ENCODE measurements around the gene SEPTIN5. TPM values are rescaled to one million over a fixed set of nuclear protein-coding genes. Genes with fewer than 3 reads are reported as not detected.

Gene SEPTIN5
- polyA plus RNA-seq, 2 of the 4 experiments (the other 2 are of a cell fraction): 4.6 to 12.6 TPM

GRCh38 chr22:19687561-19688300 lies 26.6 kb upstream of the SEPTIN5 start:
- TF ChIP-seq FOSL2 (IDR thresholded peaks at IDR 0.05) (no peak), FOSL2 (CRISPR knock-in tag; IDR thresholded peaks at IDR 0.05) (no peak), CTCF (IDR thresholded peaks at IDR 0.05) (no peak)
- H3K27ac ChIP-seq: no peak overlapping the region
- 0 out of 3 replicates have a peak, but pooled peaks cover 3% of the 10 kb centered on the region for H3K9me3 ChIP-seq
- no peak for ATAC-seq
- H3K4me3 ChIP-seq: no peak overlapping the region
- FAIRE-seq: no peak
- H3K4me2 ChIP-seq: no peak overlapping the region
- ChIA-PET POLR2A (interaction anchor here (0.5 kb wide), 1 partner anchor 15 kb away, joined by 4 read pairs; no protein-coding TSS in a partner anchor), CTCF (interaction anchor here (0.7 kb wide), 1 partner anchor 168 kb away, joined by 3 read pairs; no protein-coding TSS in a partner anchor)
- no peak for DNase-seq (ENCODE audit: low read depth in 1 of 2, low spot score in 1 of 2)
- peaks cover 13% of the 10 kb centered on the region for H3K4me1 ChIP-seq
- 86% methylated on average over 16 of the region's 22 CpGs for WGBS (ENCODE audit: missing lambda C conversion rate)

GRCh38 chr22:19688301-19689290 lies 25.7 kb upstream of the SEPTIN5 start:
- FAIRE-seq (no peak), DNase-seq (ENCODE audit: low read depth in 1 of 2, low spot score in 1 of 2) (no peak), ATAC-seq (no peak)
- TF ChIP-seq RCOR1 (IDR thresholded peaks at IDR 0.05; ENCODE audit: low read depth, low read length): no peak
- TF ChIP-seq RNF2 (IDR thresholded peaks at IDR 0.05; ENCODE audit: borderline replicate concordance, low read depth): no peak
- no peak for TF ChIP-seq PBX3 (IDR thresholded peaks at IDR 0.05)
- TF ChIP-seq CEBPB (IDR thresholded peaks at IDR 0.05): no peak
- TF ChIP-seq KDM1A (IDR thresholded peaks at IDR 0.05; ENCODE audit: low read depth): no peak
- no peak for TF ChIP-seq ZSCAN20 (CRISPR knock-in tag; IDR thresholded peaks at IDR 0.05)
- no peak for TF ChIP-seq HMGXB4 (CRISPR knock-in tag; IDR thresholded peaks at IDR 0.05; ENCODE audit: borderline replicate concordance)
- ChIA-PET CTCF (interaction anchor here (1.5 to 2.6 kb wide), 2 partner anchors 9 to 21 kb away, joined by 4 to 6 read pairs; no protein-coding TSS in a partner anchor), POLR2A (no interaction called here)
- Histone ChIP-seq H3K4me3 (no peak overlapping the region), H3K4me2 (no peak overlapping the region), H3K9me3 (0 out of 3 replicates have a peak, but pooled peaks cover 3% of the 10 kb centered on the region), H3K4me1 (peaks cover 13% of the 10 kb centered on the region), H3K27ac (no peak overlapping the region)
- WGBS (ENCODE audit: missing lambda C conversion rate): 78% methylated on average over 14 of the region's 21 CpGs

GRCh38 chr22:19689408-19689807 lies 24.9 kb upstream of the SEPTIN5 start:
- Histone ChIP-seq H3K9me3 (no peaks in the 10 kb centered on the region), H3K4me1 (peaks cover 13% of the 10 kb centered on the region), H3K4me3 (no peak overlapping the region), H3K27ac (no peak overlapping the region), H3K4me2 (no peak overlapping the region)
- no peak for ATAC-seq
- TF ChIP-seq ZNF302 (CRISPR knock-in tag; IDR thresholded peaks at IDR 0.05) (no peak), ESRRA (IDR thresholded peaks at IDR 0.05; ENCODE audit: borderline replicate concordance, low read length) (no peak), JUNB (IDR thresholded peaks at IDR 0.05) (no peak), HOXA7 (CRISPR knock-in tag; IDR thresholded peaks at IDR 0.05) (no peak), CHD4 (IDR thresholded peaks at IDR 0.05; ENCODE audit: borderline replicate concordance) (no peak), HES2 (IDR thresholded peaks at IDR 0.05) (no peak), HEYL (CRISPR knock-in tag; IDR thresholded peaks at IDR 0.05) (no peak), RFX5 (IDR thresholded peaks at IDR 0.05) (no peak), KDM5A (IDR thresholded peaks at IDR 0.05) (no peak), NR3C1 (IDR thresholded peaks at IDR 0.05) (no peak), FOSL2 (IDR thresholded peaks at IDR 0.05) (no peak), FOSL2 (CRISPR knock-in tag; IDR thresholded peaks at IDR 0.05) (no peak), FOSB (CRISPR knock-in tag; IDR thresholded peaks at IDR 0.05) (no peak), ZC3H11A (IDR thresholded peaks at IDR 0.05) (no peak)
- FAIRE-seq: no peak
- WGBS (ENCODE audit: missing lambda C conversion rate): 88% methylated on average over 9 of the region's 15 CpGs
- POLR2A ChIA-PET: no interaction called here
- CTCF ChIA-PET: interaction anchor here (1.5 to 2.6 kb wide), 2 partner anchors 9 to 22 kb away, joined by 4 to 6 read pairs; no protein-coding TSS in a partner anchor
- DNase-seq (ENCODE audit: low read depth in 1 of 2, low spot score in 1 of 2): no peak

Data from A549 (cell line).